A549 treated with Mapracorat at 1 μM for 4 hours (cell line): Measurements from ENCODE around the gene SV2A. TPM values are rescaled to one million over a fixed set of nuclear protein-coding genes. Genes with fewer than 3 reads are reported as not detected.

Experiments used
- total RNA-seq: library from RNA; stranded (reverse); fragments of 200-300 nt; extraction: Qiagen RNA extraction; gene quantifications from 5 replicates; pipeline ENCODE4 v1.2.3, GENCODE V29; 2022

Gene SV2A, protein sequence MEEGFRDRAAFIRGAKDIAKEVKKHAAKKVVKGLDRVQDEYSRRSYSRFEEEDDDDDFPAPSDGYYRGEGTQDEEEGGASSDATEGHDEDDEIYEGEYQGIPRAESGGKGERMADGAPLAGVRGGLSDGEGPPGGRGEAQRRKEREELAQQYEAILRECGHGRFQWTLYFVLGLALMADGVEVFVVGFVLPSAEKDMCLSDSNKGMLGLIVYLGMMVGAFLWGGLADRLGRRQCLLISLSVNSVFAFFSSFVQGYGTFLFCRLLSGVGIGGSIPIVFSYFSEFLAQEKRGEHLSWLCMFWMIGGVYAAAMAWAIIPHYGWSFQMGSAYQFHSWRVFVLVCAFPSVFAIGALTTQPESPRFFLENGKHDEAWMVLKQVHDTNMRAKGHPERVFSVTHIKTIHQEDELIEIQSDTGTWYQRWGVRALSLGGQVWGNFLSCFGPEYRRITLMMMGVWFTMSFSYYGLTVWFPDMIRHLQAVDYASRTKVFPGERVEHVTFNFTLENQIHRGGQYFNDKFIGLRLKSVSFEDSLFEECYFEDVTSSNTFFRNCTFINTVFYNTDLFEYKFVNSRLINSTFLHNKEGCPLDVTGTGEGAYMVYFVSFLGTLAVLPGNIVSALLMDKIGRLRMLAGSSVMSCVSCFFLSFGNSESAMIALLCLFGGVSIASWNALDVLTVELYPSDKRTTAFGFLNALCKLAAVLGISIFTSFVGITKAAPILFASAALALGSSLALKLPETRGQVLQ
- 0.05 to 0.17 TPM (median 0.10 TPM) in 5 replicates for total RNA-seq

DNA sequence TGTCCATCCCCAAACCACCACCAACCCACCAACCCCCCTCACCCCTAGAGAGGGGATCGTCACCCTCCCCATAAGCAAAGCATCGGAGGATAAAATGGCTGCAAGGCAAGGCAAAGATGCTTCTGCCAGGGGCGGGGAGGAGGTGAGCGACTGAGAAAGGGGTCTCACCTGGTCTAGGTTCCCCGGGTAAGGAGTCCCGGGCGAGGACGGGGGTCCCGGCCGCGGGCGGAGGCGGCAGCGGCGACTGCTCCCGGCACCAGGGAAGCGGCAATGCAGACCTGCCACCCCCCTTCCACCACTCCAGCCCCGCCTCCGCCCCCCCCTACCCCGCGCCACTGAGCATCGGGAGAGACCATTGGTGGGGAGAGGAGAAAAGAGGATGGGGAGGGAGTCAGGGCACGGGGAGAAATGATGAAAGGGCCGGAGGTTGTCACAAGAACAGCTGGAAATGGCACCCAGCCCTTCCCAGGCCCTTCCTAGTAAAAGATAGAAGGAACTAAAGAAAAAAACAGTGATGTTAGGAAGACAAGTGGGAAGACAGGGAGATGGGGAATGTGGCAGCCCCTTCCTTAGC is at the start of gene SV2A:
SV2A (minus strand) TSS at position 274 of the 574 bp plus-strand sequence. CDS start 4,004 bp downstream, outside the sequence.

DNA sequence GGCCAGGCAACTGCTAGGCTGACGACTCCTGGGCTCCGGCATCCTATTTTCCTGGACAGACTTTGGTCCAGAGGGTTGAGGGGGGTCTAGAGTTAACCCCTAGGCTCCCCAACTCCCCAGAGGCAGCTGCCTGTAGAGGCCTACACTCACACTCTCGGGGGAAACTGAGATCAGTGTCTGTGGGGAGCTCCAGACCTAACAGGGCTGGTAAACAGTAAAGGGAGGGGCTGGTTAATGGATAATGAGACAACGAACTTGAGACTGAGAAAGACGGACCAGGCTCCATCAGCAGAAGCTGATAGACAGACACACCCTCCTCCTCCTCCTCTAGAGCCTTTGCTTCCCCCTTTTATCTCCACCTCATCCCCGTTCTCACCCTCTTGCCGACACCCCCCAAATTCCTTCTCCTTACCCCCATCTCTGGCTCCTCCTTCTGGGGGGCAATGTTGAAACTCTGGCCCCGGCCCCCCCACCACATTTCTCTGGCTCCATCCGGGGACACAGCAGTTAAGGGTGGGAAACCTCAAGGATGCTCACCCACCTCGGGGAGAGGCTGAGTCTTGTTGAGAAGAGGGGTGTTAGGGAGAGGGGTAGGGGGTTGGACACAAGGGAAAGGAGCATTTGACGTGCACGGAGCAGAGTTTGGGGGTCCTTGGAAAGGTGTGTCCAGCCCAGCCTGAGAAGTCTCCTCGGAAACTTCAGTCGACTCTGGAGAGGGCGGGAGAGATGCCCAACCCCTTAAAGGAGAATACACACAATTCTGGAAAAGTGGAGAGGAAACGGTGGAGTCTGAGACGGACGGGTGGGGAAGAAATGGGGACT is 18.7 kb upstream of the SV2A start, which contains the start of gene MTMR11:
MTMR11 (minus strand) TSS at position 710 of the 822 bp plus-strand sequence; CDS start at position 478, 232 bp downstream.

DNA sequence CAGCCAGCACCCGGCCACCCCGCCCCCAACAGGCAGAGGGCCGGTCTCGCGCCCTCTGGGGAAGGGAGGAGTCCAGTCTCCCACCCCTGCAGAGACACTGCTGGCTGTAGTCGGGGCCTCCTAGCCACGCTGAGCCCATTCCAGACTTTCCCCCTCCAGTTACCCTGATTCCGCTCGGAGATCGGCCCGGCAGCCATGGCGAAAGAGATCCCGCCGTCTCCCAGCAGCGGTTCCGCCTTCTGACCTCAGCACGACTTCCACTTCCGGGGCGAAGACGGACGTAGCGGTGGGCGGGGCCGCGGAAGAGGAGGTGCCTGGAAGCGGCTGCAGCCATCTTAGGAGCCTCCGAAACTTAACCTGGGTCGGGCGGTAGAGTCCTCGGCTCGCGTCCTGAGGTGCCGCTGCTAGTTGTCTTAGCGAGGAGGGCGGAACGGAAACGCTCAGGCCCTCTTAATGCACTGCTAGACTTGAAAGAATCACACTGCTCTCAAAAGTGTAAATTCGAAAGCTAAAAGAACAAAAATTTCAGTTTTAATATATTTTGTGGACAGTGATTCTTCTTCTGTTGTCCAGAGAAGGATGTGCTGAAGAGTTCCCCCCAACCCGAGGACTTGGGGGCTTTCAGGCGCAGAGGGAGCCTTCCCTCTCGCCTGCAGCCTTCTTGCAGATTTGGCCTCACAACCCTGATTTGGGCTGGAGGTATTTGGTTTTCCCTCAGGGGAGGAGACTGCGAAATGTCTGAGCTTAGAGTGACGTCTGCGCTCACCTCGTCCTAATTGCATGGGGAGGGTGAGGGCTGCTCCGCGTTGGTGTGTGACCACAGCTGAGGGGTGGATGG is 10.1 kb upstream of the SV2A start, which contains the start of gene SF3B4:
SF3B4 (minus strand) TSS at position 241 of the 838 bp plus-strand sequence; CDS start at position 197, 44 bp downstream.

DNA sequence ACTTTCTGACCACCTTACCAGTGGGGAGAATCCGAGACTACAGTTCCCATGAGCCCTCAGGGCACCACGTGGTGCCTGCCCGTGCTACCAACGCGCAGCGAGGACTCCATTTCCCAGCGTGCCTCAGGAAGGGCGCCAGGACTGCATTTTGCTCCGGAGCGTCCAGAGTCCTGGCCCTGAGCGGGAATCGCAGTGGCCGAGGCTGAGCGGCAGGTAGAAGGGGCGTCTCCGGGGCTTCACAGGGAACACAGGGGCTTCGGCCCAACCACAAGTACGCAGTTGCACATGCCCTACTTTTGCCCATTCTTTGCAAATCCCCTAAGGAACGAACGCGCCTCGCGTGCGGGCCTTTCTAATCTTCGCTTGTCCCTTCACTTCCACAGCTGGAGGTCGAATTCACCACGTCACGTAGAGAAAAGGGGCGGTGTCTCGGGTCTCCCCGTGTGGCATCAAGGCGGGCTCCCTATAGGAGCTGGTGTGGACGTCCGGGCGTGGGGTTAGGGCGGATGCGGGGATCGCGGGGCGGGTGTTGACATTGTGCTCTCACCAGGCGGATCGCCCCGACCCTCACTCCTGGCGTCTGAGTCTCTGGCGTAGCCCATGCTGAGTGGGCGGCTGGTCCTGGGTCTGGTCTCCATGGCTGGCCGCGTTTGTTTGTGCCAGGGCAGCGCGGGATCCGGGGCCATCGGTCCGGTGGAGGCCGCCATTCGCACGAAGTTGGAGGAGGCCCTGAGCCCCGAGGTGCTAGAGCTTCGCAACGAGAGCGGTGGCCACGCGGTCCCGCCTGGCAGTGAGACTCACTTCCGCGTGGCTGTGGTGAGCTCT is 18.0 kb downstream of the SV2A start, which contains the start of gene BOLA1:
BOLA1 (plus strand) TSS at position 109 of the 825 bp plus-strand sequence; CDS start at position 601, 492 bp downstream.

Other genes with a start within 250 kb of the SV2A start
- not detected in 5 replicates for gene FCGR1A, start 135.2 kb downstream of the SV2A start, total RNA-seq
- gene BOLA1, start 18.3 kb downstream of the SV2A start, total RNA-seq: 13.3 to 24.5 TPM (median 22.2 TPM) in 5 replicates
- gene SF3B4, start 10.0 kb upstream of the SV2A start, total RNA-seq: 119 to 139 TPM (median 126 TPM) in 5 replicates
- 7.3 to 9.8 TPM (median 8.1 TPM) in 5 replicates for gene MTMR11, start 19.0 kb upstream of the SV2A start, total RNA-seq
- gene OTUD7B, start 92.9 kb upstream of the SV2A start, total RNA-seq: 9.3 to 14.0 TPM (median 12.3 TPM) in 5 replicates
- 14.8 to 17.4 TPM (median 15.9 TPM) in 5 replicates for gene VPS45, start 149.9 kb upstream of the SV2A start, total RNA-seq
- gene PLEKHO1, start 232.1 kb upstream of the SV2A start, total RNA-seq: 6.6 to 8.8 TPM (median 6.9 TPM) in 5 replicates